ENCODE data around the gene MATN1. TPM values are rescaled to one million over a fixed set of nuclear protein-coding genes. Genes with fewer than 3 reads are reported as not detected.
"Not testable (repeated sequence)": the region's sequence is repeated elsewhere in the genome, so short reads cannot be mapped to it uniquely, and the experiment has no call there.

Gene MATN1
- polyA plus RNA-seq, 2 of the 4 experiments (the other 2 are of a cell fraction): 0.05 to 0.17 TPM

DNA sequence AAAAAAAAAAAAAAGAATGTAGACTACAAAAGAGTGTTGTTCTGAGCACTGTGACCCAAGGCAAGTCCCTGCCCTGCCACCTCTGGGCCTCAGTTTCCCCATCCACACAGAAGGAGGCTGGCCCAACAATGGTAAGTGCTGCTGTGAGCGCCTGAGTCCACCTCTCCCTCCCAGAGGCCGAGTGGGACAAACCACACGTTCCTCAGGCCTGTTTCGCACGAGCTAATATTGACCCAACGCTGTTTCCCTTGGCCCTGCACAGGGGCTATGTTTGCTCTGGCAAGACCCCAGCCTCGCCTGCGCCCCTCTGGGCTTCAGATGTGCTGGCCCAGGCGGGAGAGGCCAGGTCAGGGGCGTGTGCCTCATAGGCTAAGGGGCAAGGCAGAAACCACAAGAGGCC lies 46.8 kb upstream of the MATN1 start:
- DNase-seq (ENCODE audit: low read depth in 1 of 2, low spot score in 1 of 2): no peak
- H3K27ac ChIP-seq: no peak overlapping the region
- no peaks in the 10 kb centered on the region for H3K9me3 ChIP-seq
- no peaks in the 10 kb centered on the region for H3K4me1 ChIP-seq
- no peak overlapping the region for H3K4me2 ChIP-seq
- 67% methylated on average over 7 of the region's 10 CpGs for WGBS (ENCODE audit: missing lambda C conversion rate)
- FAIRE-seq: no peak
- ChIA-PET POLR2A (no interaction called here), CTCF (interaction anchor here (0.6 to 2.3 kb wide), 5 partner anchors 8 to 649 kb away, joined by 4 to 10 read pairs (median 5); no protein-coding TSS in a partner anchor)
- no peak for TF ChIP-seq ZFP36 (IDR thresholded peaks at IDR 0.05; ENCODE audit: borderline replicate concordance, partially characterized antibody)
- no peak for TF ChIP-seq MYC (IDR thresholded peaks at IDR 0.05; ENCODE audit: borderline replicate concordance, low read length)
- TF ChIP-seq MAZ (IDR thresholded peaks at IDR 0.05; ENCODE audit: borderline replicate concordance, low read depth, low read length): no peak
- TF ChIP-seq KDM5A (IDR thresholded peaks at IDR 0.05): no peak
- no peak overlapping the region for H3K4me3 ChIP-seq
- ATAC-seq: no peak

DNA sequence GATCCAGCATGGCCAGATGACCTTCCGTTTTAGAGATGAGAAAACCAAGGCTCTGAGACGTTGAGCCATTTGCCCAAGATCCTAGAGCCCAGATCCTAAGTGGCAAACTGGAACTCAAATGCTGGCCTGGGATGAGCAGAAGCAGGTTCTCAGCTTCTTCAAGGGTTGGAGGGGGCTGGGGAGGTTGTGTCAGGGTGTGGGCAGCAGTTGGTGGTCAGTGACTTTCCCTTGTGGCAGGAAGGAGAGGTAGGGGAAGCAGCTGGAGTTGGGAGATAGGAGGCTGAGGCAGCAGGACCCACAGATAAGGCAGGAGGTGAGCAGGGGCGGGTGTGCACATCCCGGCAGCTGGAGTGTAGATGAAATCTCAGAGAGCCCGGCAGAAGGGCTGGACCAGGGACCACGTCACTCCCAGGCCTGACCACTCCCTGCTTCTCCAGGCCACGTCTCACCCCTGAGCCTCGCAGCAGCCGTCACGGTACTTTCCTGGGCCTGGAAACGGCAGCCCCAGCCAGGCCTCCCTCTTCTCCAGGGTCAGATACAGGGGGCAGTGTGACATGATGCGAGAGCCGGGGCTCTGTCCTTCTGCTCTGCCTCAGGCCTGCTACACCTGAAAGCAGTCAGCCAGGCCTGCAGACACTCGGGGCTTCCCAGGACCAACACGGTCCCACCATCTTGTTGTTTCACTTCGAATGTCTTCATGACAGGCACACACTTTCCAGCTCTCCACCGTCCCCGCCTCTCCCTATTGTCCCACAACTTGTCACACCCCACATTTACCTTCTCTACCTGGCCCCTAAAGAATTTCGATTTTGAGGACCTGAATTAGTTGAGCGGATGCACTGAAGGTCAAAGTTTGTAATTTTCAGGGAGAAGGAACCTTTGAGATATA lies 45.7 kb upstream of the MATN1 start:
- no peak for FAIRE-seq
- CTCF ChIA-PET: interaction anchor here (0.6 to 2.8 kb wide), 7 partner anchors 10 to 285 kb away, joined by 3 to 10 read pairs (median 5); partner anchors contain the start of gene LAPTM5
- POLR2A ChIA-PET: no interaction called here
- H3K4me3 ChIP-seq: no peak overlapping the region
- no peak for ATAC-seq
- H3K4me1 ChIP-seq: no peaks in the 10 kb centered on the region
- H3K4me2 ChIP-seq: no peak overlapping the region
- H3K9me3 ChIP-seq: no peaks in the 10 kb centered on the region
- WGBS (ENCODE audit: missing lambda C conversion rate): 77% methylated on average over 13 of the region's 20 CpGs
- no peak overlapping the region for H3K27ac ChIP-seq
- no peak for DNase-seq (ENCODE audit: low read depth in 1 of 2, low spot score in 1 of 2)
- TF ChIP-seq, protein P1, sequence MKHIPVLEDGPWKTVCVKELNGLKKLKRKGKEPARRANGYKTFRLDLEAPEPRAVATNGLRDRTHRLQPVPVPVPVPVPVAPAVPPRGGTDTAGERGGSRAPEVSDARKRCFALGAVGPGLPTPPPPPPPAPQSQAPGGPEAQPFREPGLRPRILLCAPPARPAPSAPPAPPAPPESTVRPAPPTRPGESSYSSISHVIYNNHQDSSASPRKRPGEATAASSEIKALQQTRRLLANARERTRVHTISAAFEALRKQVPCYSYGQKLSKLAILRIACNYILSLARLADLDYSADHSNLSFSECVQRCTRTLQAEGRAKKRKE (CRISPR knock-in tag; IDR thresholded peaks at IDR 0.05; ENCODE audit: low read depth): no peak
- TF ChIP-seq EHMT2 (IDR thresholded peaks at IDR 0.05; ENCODE audit: low read depth): no peak

DNA sequence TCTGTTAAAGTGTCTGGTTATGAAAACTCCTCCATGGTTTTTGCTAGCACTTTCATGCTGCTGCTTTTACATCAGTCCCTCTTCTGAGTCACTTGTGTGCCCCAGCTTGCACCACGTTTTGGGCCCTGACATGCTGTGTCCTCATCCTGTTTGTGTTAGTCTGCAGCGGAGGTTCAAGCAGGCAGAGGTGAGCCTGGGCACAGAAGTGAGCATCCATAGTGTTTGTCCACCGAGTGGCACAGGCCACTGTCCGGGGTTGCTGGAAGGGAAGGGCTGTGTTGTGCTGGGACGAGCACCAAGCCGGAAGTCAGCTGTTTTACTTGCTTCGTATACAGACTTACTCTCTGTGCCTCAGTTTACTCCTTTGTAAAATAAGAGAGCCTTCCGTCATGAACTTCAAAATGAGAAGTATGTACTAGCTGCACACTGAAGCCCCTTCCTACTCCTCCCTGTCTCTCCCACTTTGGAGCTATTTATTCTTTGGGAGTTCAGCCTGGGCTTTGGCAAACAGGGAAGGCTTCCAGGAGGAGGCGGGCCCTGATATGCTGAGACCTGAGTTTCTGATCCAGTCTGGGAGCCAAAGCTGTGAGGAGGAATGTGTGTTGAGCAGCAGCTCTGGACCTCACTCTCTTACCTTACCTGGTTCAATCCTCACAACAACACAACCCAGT lies 44.9 kb upstream of the MATN1 start:
- DNase-seq (ENCODE audit: low read depth in 1 of 2, low spot score in 1 of 2) (no peak), FAIRE-seq (no peak), ATAC-seq (no peak)
- TF ChIP-seq FOSL2 (IDR thresholded peaks at IDR 0.05) (no peak), FOSL2 (CRISPR knock-in tag; IDR thresholded peaks at IDR 0.05) (no peak), TP53 (CRISPR knock-in tag; IDR thresholded peaks at IDR 0.05) (no peak), ZNF302 (CRISPR knock-in tag; IDR thresholded peaks at IDR 0.05) (no peak), JUNB (IDR thresholded peaks at IDR 0.05) (no peak), HOXA7 (CRISPR knock-in tag; IDR thresholded peaks at IDR 0.05) (no peak), NFE2L2 (conservative IDR thresholded peaks at IDR 0.05; ENCODE audit: low read length) (no peak), FOSB (CRISPR knock-in tag; IDR thresholded peaks at IDR 0.05) (no peak), ESRRA (IDR thresholded peaks at IDR 0.05; ENCODE audit: borderline replicate concordance, low read length) (no peak), HEYL (CRISPR knock-in tag; IDR thresholded peaks at IDR 0.05) (no peak)
- TF ChIP-seq, protein P2, sequence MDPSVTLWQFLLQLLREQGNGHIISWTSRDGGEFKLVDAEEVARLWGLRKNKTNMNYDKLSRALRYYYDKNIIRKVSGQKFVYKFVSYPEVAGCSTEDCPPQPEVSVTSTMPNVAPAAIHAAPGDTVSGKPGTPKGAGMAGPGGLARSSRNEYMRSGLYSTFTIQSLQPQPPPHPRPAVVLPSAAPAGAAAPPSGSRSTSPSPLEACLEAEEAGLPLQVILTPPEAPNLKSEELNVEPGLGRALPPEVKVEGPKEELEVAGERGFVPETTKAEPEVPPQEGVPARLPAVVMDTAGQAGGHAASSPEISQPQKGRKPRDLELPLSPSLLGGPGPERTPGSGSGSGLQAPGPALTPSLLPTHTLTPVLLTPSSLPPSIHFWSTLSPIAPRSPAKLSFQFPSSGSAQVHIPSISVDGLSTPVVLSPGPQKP (IDR thresholded peaks at IDR 0.05; ENCODE audit: low read depth, low read length): no peak
- no peaks in the 10 kb centered on the region for H3K4me1 ChIP-seq
- ChIA-PET POLR2A (no interaction called here), CTCF (interaction anchor here (0.9 to 2.8 kb wide), 5 partner anchors 10 to 49 kb away, joined by 3 to 10 read pairs (median 9); partner anchors contain the start of gene LAPTM5)
- 69% methylated on average over 7 of the region's 9 CpGs for WGBS (ENCODE audit: missing lambda C conversion rate)
- H3K27ac ChIP-seq: no peak overlapping the region
- H3K4me3 ChIP-seq: no peak overlapping the region
- no peaks in the 10 kb centered on the region for H3K9me3 ChIP-seq
- no peak overlapping the region for H3K4me2 ChIP-seq

DNA sequence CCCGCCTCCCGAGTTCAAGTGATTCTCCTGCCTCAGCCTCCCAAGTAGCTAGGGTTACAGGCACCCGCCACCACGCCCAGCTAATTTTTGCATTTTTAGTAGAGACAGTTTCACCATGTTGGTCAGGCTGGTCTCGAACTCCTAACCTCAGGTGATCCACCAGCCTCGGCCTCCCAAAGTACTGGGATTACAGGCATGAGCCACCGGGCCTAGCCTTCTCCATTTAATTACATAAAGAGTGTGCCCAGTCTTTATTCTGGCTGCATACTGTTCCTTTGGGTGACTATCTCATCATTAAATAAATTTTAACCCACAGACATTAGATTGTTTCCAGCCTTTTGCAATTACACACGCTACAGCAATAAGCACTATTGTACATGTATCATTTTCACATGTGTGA lies 43.6 kb upstream of the MATN1 start:
- H3K27ac ChIP-seq; H3K4me1 ChIP-seq; FAIRE-seq; DNase-seq (ENCODE audit: low read depth in 1 of 2, low spot score in 1 of 2); H3K9me3 ChIP-seq; POLR2A ChIA-PET; H3K4me2 ChIP-seq; ATAC-seq; H3K4me3 ChIP-seq: not testable (repeated sequence)
- WGBS (ENCODE audit: missing lambda C conversion rate): 46% methylated on average over 7 of the region's 8 CpGs
- CTCF ChIA-PET: interaction anchor here (0.9 to 2.8 kb wide), 5 partner anchors 8 to 47 kb away, joined by 3 to 9 read pairs (median 4); partner anchors contain the start of gene LAPTM5
